Measurements from ENCODE around the gene USP27X.

GRCh38 chrX:49840679-49841078, 38.6 kb upstream of the USP27X start:
- TF ChIP-seq, protein P1, sequence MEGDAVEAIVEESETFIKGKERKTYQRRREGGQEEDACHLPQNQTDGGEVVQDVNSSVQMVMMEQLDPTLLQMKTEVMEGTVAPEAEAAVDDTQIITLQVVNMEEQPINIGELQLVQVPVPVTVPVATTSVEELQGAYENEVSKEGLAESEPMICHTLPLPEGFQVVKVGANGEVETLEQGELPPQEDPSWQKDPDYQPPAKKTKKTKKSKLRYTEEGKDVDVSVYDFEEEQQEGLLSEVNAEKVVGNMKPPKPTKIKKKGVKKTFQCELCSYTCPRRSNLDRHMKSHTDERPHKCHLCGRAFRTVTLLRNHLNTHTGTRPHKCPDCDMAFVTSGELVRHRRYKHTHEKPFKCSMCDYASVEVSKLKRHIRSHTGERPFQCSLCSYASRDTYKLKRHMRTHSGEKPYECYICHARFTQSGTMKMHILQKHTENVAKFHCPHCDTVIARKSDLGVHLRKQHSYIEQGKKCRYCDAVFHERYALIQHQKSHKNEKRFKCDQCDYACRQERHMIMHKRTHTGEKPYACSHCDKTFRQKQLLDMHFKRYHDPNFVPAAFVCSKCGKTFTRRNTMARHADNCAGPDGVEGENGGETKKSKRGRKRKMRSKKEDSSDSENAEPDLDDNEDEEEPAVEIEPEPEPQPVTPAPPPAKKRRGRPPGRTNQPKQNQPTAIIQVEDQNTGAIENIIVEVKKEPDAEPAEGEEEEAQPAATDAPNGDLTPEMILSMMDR (IDR thresholded peaks at IDR 0.05), result peak in 2 of 4 experiments; percentile 17 to 30
- TF ChIP-seq POLR2A (IDR thresholded peaks at IDR 0.05), result no peak
